ENCODE results near the gene MELK.
"Not testable (repeated sequence)": the region's sequence is repeated elsewhere in the genome, so short reads cannot be mapped to it uniquely, and the experiment has no call there.

The MELK gene

GRCh38 chr9:36562801-36563200, 9.9 kb upstream of the MELK start:
- not testable (repeated sequence) for H3K4me1 Mint-ChIP-seq, H3K9me3 Mint-ChIP-seq, H3K27me3 Mint-ChIP-seq, H3K27ac Mint-ChIP-seq, H3K4me3 Mint-ChIP-seq, H3K36me3 Mint-ChIP-seq

- H3K4me1 Mint-ChIP-seq, result no peaks in the 10 kb centered on the region
- H3K27me3 Mint-ChIP-seq, result no peaks in the 10 kb centered on the region
- H3K36me3 Mint-ChIP-seq, result no peaks in the 10 kb centered on the region
- H3K4me3 Mint-ChIP-seq, result no peak overlapping the region
- no peak overlapping the region for H3K27ac Mint-ChIP-seq
- H3K9me3 Mint-ChIP-seq, result no peaks in the 10 kb centered on the region
Observed at GRCh38 chr9:36566813-36567221, 5.9 kb upstream of the MELK start.

- H3K27ac Mint-ChIP-seq, H3K4me3 Mint-ChIP-seq, H3K9me3 Mint-ChIP-seq, H3K27me3 Mint-ChIP-seq, H3K36me3 Mint-ChIP-seq: not testable (repeated sequence)
- peaks cover 10% of the 10 kb centered on the region for H3K4me1 Mint-ChIP-seq
Observed at GRCh38 chr9:36568681-36569080, 4.0 kb upstream of the MELK start.

GRCh38 chr9:36571333-36571732, 1.4 kb upstream of the MELK start:
- no peaks in the 10 kb centered on the region for H3K27me3 Mint-ChIP-seq
- no peaks in the 10 kb centered on the region for H3K9me3 Mint-ChIP-seq
- H3K4me1 Mint-ChIP-seq, result peaks cover 12% of the 10 kb centered on the region
- peak overlapping the region; percentile 44 for H3K4me3 Mint-ChIP-seq
- no peaks in the 10 kb centered on the region for H3K36me3 Mint-ChIP-seq
- H3K27ac Mint-ChIP-seq, result no peak overlapping the region

GRCh38 chr9:36574045-36574444, 1.4 kb downstream of the MELK start:
- not testable (repeated sequence) for H3K36me3 Mint-ChIP-seq, H3K27me3 Mint-ChIP-seq, H3K9me3 Mint-ChIP-seq, H3K27ac Mint-ChIP-seq
- peaks cover 12% of the 10 kb centered on the region for H3K4me1 Mint-ChIP-seq
- H3K4me3 Mint-ChIP-seq, result peak overlapping the region; percentile 91

GRCh38 chr9:36575411-36575882, 2.8 kb downstream of the MELK start:
- Mint-ChIP-seq H3K4me3 (no peak overlapping the region), H3K9me3 (no peaks in the 10 kb centered on the region), H3K4me1 (peaks cover 12% of the 10 kb centered on the region), H3K27me3 (no peaks in the 10 kb centered on the region), H3K27ac (peak overlapping the region; percentile 14), H3K36me3 (no peaks in the 10 kb centered on the region)

- H3K27ac Mint-ChIP-seq, result no peak overlapping the region
- H3K36me3 Mint-ChIP-seq, result no peaks in the 10 kb centered on the region
- H3K27me3 Mint-ChIP-seq, result no peaks in the 10 kb centered on the region
- no peak overlapping the region for H3K4me3 Mint-ChIP-seq
- no peaks in the 10 kb centered on the region for H3K9me3 Mint-ChIP-seq
- H3K4me1 Mint-ChIP-seq, result peaks cover 12% of the 10 kb centered on the region
Observed at GRCh38 chr9:36576866-36577265, 4.2 kb downstream of the MELK start.

GRCh38 chr9:36584620-36585460, 12.1 kb downstream of the MELK start:
- H3K4me3 Mint-ChIP-seq, result no peak overlapping the region
- no peaks in the 10 kb centered on the region for H3K27me3 Mint-ChIP-seq
- no peaks in the 10 kb centered on the region for H3K4me1 Mint-ChIP-seq
- H3K27ac Mint-ChIP-seq, result no peak overlapping the region
- H3K36me3 Mint-ChIP-seq, result no peaks in the 10 kb centered on the region
- H3K9me3 Mint-ChIP-seq, result no peaks in the 10 kb centered on the region

- H3K4me3 Mint-ChIP-seq, result no peak overlapping the region
- H3K36me3 Mint-ChIP-seq, result no peaks in the 10 kb centered on the region
- H3K27me3 Mint-ChIP-seq, result no peaks in the 10 kb centered on the region
- H3K4me1 Mint-ChIP-seq, result no peaks in the 10 kb centered on the region
- no peaks in the 10 kb centered on the region for H3K9me3 Mint-ChIP-seq
- no peak overlapping the region for H3K27ac Mint-ChIP-seq
Observed at GRCh38 chr9:36590231-36590630, 17.5 kb downstream of the MELK start.

- Mint-ChIP-seq H3K27ac (no peak overlapping the region), H3K36me3 (no peaks in the 10 kb centered on the region), H3K9me3 (no peaks in the 10 kb centered on the region)
Observed at GRCh38 chr9:36592801-36593583, 20.3 kb downstream of the MELK start.

GRCh38 chr9:36594213-36594612, 21.5 kb downstream of the MELK start:
- Mint-ChIP-seq H3K4me3 (no peak overlapping the region), H3K27me3 (no peaks in the 10 kb centered on the region), H3K9me3 (no peaks in the 10 kb centered on the region), H3K36me3 (no peaks in the 10 kb centered on the region), H3K4me1 (no peaks in the 10 kb centered on the region), H3K27ac (no peak overlapping the region)

More at GRCh38 chr9:36592801-36593583, 20.3 kb downstream of the MELK start:
- Mint-ChIP-seq H3K4me3 (no peak overlapping the region), H3K4me1 (no peaks in the 10 kb centered on the region), H3K27me3 (no peaks in the 10 kb centered on the region)

- Mint-ChIP-seq H3K4me1 (no peaks in the 10 kb centered on the region), H3K27ac (no peak overlapping the region), H3K9me3 (no peaks in the 10 kb centered on the region), H3K27me3 (no peaks in the 10 kb centered on the region), H3K36me3 (no peaks in the 10 kb centered on the region), H3K4me3 (no peak overlapping the region)
Observed at GRCh38 chr9:36597412-36598178, 24.9 kb downstream of the MELK start.

GRCh38 chr9:36598273-36598672, 25.6 kb downstream of the MELK start:
- no peaks in the 10 kb centered on the region for H3K36me3 Mint-ChIP-seq
- H3K4me1 Mint-ChIP-seq, result no peaks in the 10 kb centered on the region
- no peaks in the 10 kb centered on the region for H3K27me3 Mint-ChIP-seq
- H3K9me3 Mint-ChIP-seq, result no peaks in the 10 kb centered on the region
- no peak overlapping the region for H3K4me3 Mint-ChIP-seq
- H3K27ac Mint-ChIP-seq, result no peak overlapping the region

- Mint-ChIP-seq H3K4me1 (no peaks in the 10 kb centered on the region), H3K4me3 (no peak overlapping the region), H3K27ac (no peak overlapping the region), H3K9me3 (no peaks in the 10 kb centered on the region), H3K27me3 (no peaks in the 10 kb centered on the region), H3K36me3 (no peaks in the 10 kb centered on the region)
Observed at GRCh38 chr9:36603006-36603405, 30.3 kb downstream of the MELK start.

- H3K36me3 Mint-ChIP-seq, result no peaks in the 10 kb centered on the region
- no peak overlapping the region for H3K27ac Mint-ChIP-seq
- H3K4me3 Mint-ChIP-seq, result no peak overlapping the region
- no peaks in the 10 kb centered on the region for H3K9me3 Mint-ChIP-seq
- no peaks in the 10 kb centered on the region for H3K27me3 Mint-ChIP-seq
- no peaks in the 10 kb centered on the region for H3K4me1 Mint-ChIP-seq
Observed at GRCh38 chr9:36609306-36609705, 36.6 kb downstream of the MELK start.

- H3K4me3 Mint-ChIP-seq, result no peak overlapping the region
- H3K36me3 Mint-ChIP-seq, result no peaks in the 10 kb centered on the region
- H3K27ac Mint-ChIP-seq, result no peak overlapping the region
- H3K27me3 Mint-ChIP-seq, result no peaks in the 10 kb centered on the region
- H3K4me1 Mint-ChIP-seq, result no peaks in the 10 kb centered on the region
- H3K9me3 Mint-ChIP-seq, result no peaks in the 10 kb centered on the region
Observed at GRCh38 chr9:36622121-36622520, 49.4 kb downstream of the MELK start.
